Memory B cell (primary cell): ENCODE data around the gene DMD.

Source experiments
- ATAC-seq: fragments of 150-1000 bp; cut with Tn5 transposase; 2 replicates; pipeline ENCODE4 v1.10.0; 2021; ENCODE audit warnings: low read depth, mild to moderate bottlenecking, moderate library complexity
- DNase-seq, 2 donors: peaks; one replicate each; pipeline ENCODE4 v3.0.0; 2022; ENCODE audit warnings: low spot score in 2 of 2
- H3K27ac Mint-ChIP-seq: one replicate; pipeline ENCODE4 v1.8.0; 2022; ENCODE audit warnings: mild to moderate bottlenecking, moderate library complexity, mixed read lengths
- H3K27me3 Mint-ChIP-seq: one replicate; pipeline ENCODE4 v1.8.0; 2022; ENCODE audit warnings: mixed read lengths
- H3K36me3 Mint-ChIP-seq: one replicate; pipeline ENCODE4 v1.8.0; 2022; ENCODE audit warnings: mild to moderate bottlenecking, mixed read lengths
- H3K4me1 Mint-ChIP-seq: one replicate; pipeline ENCODE4 v1.8.0; 2022; ENCODE audit warnings: mixed read lengths
- H3K4me3 Mint-ChIP-seq: one replicate; pipeline ENCODE4 v1.8.0; 2022; ENCODE audit warnings: mild to moderate bottlenecking, moderate library complexity, mixed read lengths
- H3K9me3 Mint-ChIP-seq: one replicate; pipeline ENCODE4 v1.8.0; 2022; ENCODE audit warnings: mixed read lengths

The DMD gene

DNA sequence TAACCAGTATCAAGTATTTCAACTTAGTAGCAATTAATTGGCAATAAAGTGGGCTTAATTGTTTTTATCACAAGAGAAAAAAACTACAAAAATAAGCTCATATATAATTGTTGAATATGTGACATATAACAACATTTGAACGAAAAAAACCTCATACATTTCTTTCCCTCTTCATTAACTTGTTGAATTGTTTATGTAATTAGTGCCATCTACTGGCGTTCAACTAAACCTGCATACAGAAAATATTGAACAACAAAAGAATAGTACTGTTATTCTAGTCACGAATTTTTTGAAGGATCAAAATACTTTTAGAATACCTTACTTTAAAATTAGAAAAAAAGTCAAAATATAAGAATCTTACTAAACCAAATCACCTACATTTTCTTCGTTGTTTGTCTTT lies 1553.0 kb downstream of the DMD start:
- ATAC-seq (no peak), DNase-seq (no peak)
- H3K27ac Mint-ChIP-seq = no peak overlapping the region
- no peaks in the 10 kb centered on the region for H3K27me3 Mint-ChIP-seq
- no peaks in the 10 kb centered on the region for H3K9me3 Mint-ChIP-seq
- H3K4me1 Mint-ChIP-seq = no peaks in the 10 kb centered on the region
- H3K36me3 Mint-ChIP-seq = no peaks in the 10 kb centered on the region
- no peak overlapping the region for H3K4me3 Mint-ChIP-seq

- H3K36me3 Mint-ChIP-seq = no peaks in the 10 kb centered on the region
- DNase-seq (no peak), ATAC-seq (no peak)
- no peak overlapping the region for H3K27ac Mint-ChIP-seq
- no peaks in the 10 kb centered on the region for H3K27me3 Mint-ChIP-seq
- H3K4me1 Mint-ChIP-seq = no peaks in the 10 kb centered on the region
- H3K4me3 Mint-ChIP-seq = no peak overlapping the region
- H3K9me3 Mint-ChIP-seq = no peaks in the 10 kb centered on the region
Measured at GRCh38 chrX:31656013-31656412, 1555.3 kb downstream of the DMD start.

- Mint-ChIP-seq H3K9me3 (no peaks in the 10 kb centered on the region), H3K4me3 (no peak overlapping the region), H3K4me1 (no peaks in the 10 kb centered on the region), H3K27ac (no peak overlapping the region), H3K27me3 (no peaks in the 10 kb centered on the region), H3K36me3 (no peaks in the 10 kb centered on the region)
- DNase-seq (no peak), ATAC-seq (no peak)
Measured at GRCh38 chrX:31653422-31653821, 1557.9 kb downstream of the DMD start.

GRCh38 chrX:31652650-31653049 lies 1558.7 kb downstream of the DMD start:
- no peak overlapping the region for H3K4me3 Mint-ChIP-seq
- H3K4me1 Mint-ChIP-seq = no peaks in the 10 kb centered on the region
- ATAC-seq = no peak
- no peaks in the 10 kb centered on the region for H3K27me3 Mint-ChIP-seq
- H3K9me3 Mint-ChIP-seq = no peaks in the 10 kb centered on the region
- no peaks in the 10 kb centered on the region for H3K36me3 Mint-ChIP-seq
- no peak overlapping the region for H3K27ac Mint-ChIP-seq
- no peak for DNase-seq

GRCh38 chrX:31649201-31649600 lies 1562.1 kb downstream of the DMD start:
- H3K27ac Mint-ChIP-seq = no peak overlapping the region
- ATAC-seq = no peak
- H3K36me3 Mint-ChIP-seq = no peaks in the 10 kb centered on the region
- H3K4me3 Mint-ChIP-seq = no peak overlapping the region
- no peaks in the 10 kb centered on the region for H3K4me1 Mint-ChIP-seq
- no peaks in the 10 kb centered on the region for H3K27me3 Mint-ChIP-seq
- H3K9me3 Mint-ChIP-seq = no peaks in the 10 kb centered on the region
- no peak for DNase-seq

DNA sequence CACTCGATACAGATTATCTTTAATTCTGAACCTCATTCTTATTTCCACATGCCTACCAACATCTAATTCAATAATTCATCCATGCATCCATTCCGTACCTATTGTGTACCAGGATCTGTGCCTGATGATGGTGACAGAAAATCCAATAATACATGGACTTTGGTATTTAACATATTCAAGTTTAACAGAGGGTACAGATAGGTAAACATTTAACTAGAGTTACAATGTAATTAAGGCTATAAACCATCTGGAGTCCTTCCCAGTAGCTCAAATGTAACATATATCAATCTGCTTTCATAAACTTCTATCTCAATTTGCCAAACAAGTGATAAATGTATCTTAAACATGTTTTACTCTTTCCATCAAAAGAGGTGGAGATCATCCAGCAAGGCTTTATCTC lies 1578.0 kb downstream of the DMD start:
- ATAC-seq (no peak), DNase-seq (no peak)
- Mint-ChIP-seq H3K4me3 (no peak overlapping the region), H3K9me3 (no peaks in the 10 kb centered on the region), H3K27me3 (no peaks in the 10 kb centered on the region), H3K36me3 (no peaks in the 10 kb centered on the region), H3K4me1 (no peaks in the 10 kb centered on the region), H3K27ac (no peak overlapping the region)

DNA sequence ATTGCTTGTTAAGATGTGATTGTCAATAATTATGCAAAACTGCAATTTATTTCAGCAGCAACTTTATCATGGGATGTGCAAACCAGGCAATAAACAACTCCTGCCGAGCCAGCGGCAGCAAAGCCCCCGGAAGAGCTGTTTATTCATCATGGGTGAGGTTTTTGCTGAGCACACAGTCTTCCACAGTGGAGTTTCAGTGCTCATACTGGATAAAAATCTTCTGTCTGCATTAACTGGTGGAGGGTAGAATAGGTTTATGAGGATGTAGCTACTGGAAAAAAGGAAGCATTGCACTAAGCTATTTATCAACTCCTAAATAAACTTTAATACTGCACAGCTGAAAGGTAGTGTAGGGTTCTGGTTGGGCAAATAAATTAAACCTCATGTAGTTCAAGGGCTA lies 1582.2 kb downstream of the DMD start:
- Mint-ChIP-seq H3K27me3 (no peaks in the 10 kb centered on the region), H3K27ac (no peak overlapping the region)
- no peak for DNase-seq

GRCh38 chrX:31609130-31609529 lies 1602.2 kb downstream of the DMD start:
- H3K36me3 Mint-ChIP-seq = no peaks in the 10 kb centered on the region

More for the DNA sequence above, 1582.2 kb downstream of the DMD start:
- ATAC-seq = no peak
- Mint-ChIP-seq H3K9me3 (no peaks in the 10 kb centered on the region), H3K4me3 (no peak overlapping the region), H3K4me1 (no peaks in the 10 kb centered on the region), H3K36me3 (no peaks in the 10 kb centered on the region)

DNA sequence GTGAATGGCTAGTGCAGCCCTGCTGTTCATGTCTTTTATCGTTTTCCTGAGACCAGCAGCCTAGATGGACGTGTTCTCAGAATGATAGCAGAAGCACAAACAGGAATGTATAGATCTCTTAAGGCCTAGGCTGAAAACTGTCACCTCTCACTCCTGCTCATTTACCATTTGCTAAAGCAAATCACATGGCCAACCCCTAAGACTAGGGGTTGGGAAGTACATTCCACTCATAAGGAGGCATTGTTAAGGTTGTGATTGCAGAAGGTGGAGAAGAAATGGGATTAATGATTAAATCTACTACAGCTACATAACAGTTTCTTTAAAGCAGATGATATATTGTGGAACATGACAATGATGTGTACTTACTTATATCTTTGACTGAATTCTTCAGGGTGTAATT lies 1602.7 kb downstream of the DMD start:
- H3K4me3 Mint-ChIP-seq = no peak overlapping the region
- no peaks in the 10 kb centered on the region for H3K27me3 Mint-ChIP-seq
- H3K36me3 Mint-ChIP-seq = no peaks in the 10 kb centered on the region
- no peaks in the 10 kb centered on the region for H3K4me1 Mint-ChIP-seq
- DNase-seq (no peak), ATAC-seq (no peak)
- H3K9me3 Mint-ChIP-seq = no peaks in the 10 kb centered on the region
- H3K27ac Mint-ChIP-seq = no peak overlapping the region

More at GRCh38 chrX:31609130-31609529, 1602.2 kb downstream of the DMD start:
- Mint-ChIP-seq H3K27ac (no peak overlapping the region), H3K9me3 (no peaks in the 10 kb centered on the region), H3K4me1 (no peaks in the 10 kb centered on the region), H3K4me3 (no peak overlapping the region), H3K27me3 (no peaks in the 10 kb centered on the region)
- DNase-seq (no peak), ATAC-seq (no peak)

- Mint-ChIP-seq H3K36me3 (no peaks in the 10 kb centered on the region), H3K4me1 (no peaks in the 10 kb centered on the region), H3K27me3 (no peaks in the 10 kb centered on the region), H3K27ac (no peak overlapping the region), H3K4me3 (no peak overlapping the region), H3K9me3 (no peaks in the 10 kb centered on the region)
- no peak for ATAC-seq
- DNase-seq = no peak
Measured at GRCh38 chrX:31606771-31607170, 1604.6 kb downstream of the DMD start.

DNA sequence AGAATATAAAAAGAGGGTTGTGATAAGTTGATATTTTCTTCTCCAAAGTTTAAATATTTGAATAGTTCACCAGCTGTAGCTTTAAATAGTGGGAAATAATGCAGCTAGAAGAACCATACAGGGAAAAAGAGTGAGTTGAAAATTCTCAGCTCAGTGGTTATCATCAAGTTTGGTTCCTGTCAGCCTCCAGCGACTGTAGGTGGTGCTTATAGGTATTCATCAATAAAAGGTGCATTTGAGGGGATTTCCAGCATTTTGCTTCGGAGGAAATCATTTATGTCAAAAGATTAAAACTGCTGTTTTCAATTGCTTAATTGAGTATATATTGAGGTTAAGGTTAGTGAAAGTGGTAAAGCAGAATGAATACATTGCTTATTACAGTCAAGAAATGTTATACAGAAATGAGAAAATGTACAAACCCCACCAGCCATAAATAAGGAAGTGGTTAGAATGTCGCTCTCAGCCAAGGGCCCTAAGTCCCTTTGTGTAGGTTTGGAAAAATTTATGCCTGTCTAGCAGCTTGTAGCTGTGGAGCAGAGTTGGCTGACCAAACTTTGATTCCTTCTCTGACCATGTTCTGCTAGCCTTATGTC lies 1606.6 kb downstream of the DMD start:
- H3K36me3 Mint-ChIP-seq = no peaks in the 10 kb centered on the region
- no peak for DNase-seq
- no peak overlapping the region for H3K27ac Mint-ChIP-seq
- no peaks in the 10 kb centered on the region for H3K4me1 Mint-ChIP-seq
- no peak for ATAC-seq
- H3K9me3 Mint-ChIP-seq = no peaks in the 10 kb centered on the region
- H3K27me3 Mint-ChIP-seq = no peaks in the 10 kb centered on the region
- H3K4me3 Mint-ChIP-seq = no peak overlapping the region

- ATAC-seq (no peak), DNase-seq (no peak)
- Mint-ChIP-seq H3K4me1 (no peaks in the 10 kb centered on the region), H3K36me3 (no peaks in the 10 kb centered on the region), H3K4me3 (no peak overlapping the region), H3K27me3 (no peaks in the 10 kb centered on the region), H3K27ac (no peak overlapping the region), H3K9me3 (no peaks in the 10 kb centered on the region)
Measured at GRCh38 chrX:31603411-31604120, 1607.8 kb downstream of the DMD start.

GRCh38 chrX:31600823-31601222 lies 1610.5 kb downstream of the DMD start:
- no peaks in the 10 kb centered on the region for H3K27me3 Mint-ChIP-seq
- no peaks in the 10 kb centered on the region for H3K9me3 Mint-ChIP-seq
- no peaks in the 10 kb centered on the region for H3K36me3 Mint-ChIP-seq
- H3K4me3 Mint-ChIP-seq = no peak overlapping the region
- no peak for ATAC-seq
- DNase-seq = no peak
- no peaks in the 10 kb centered on the region for H3K4me1 Mint-ChIP-seq
- H3K27ac Mint-ChIP-seq = no peak overlapping the region

GRCh38 chrX:31593353-31593752 lies 1618.0 kb downstream of the DMD start:
- no peak for DNase-seq
- Mint-ChIP-seq H3K4me3 (no peak overlapping the region), H3K36me3 (no peaks in the 10 kb centered on the region), H3K9me3 (no peaks in the 10 kb centered on the region), H3K27me3 (no peaks in the 10 kb centered on the region), H3K4me1 (no peaks in the 10 kb centered on the region), H3K27ac (no peak overlapping the region)
- no peak for ATAC-seq

GRCh38 chrX:31591355-31591754 lies 1620.0 kb downstream of the DMD start:
- H3K36me3 Mint-ChIP-seq = no peaks in the 10 kb centered on the region

More at GRCh38 chrX:31591355-31591754, 1620.0 kb downstream of the DMD start:
- H3K4me1 Mint-ChIP-seq = no peaks in the 10 kb centered on the region
- ATAC-seq = no peak
- no peaks in the 10 kb centered on the region for H3K9me3 Mint-ChIP-seq
- H3K27me3 Mint-ChIP-seq = no peaks in the 10 kb centered on the region
- H3K27ac Mint-ChIP-seq = no peak overlapping the region
- DNase-seq = no peak
- H3K4me3 Mint-ChIP-seq = no peak overlapping the region
